HG02970 (cell line): Measurements from ENCODE around the gene NISCH.
"Not testable (repeated sequence)": the region's sequence is repeated elsewhere in the genome, so short reads cannot be mapped to it uniquely, and the experiment has no call there.

Source experiments
- ATAC-seq: cut with Tn5 transposase; IDR thresholded peaks from one replicate; pipeline ENCODE4 v1.9.1; 2021; ENCODE audit warnings: mild to moderate bottlenecking, moderate library complexity, moderate number of reproducible peaks; ENCODE audit not compliant: unreplicated experiment, low FRiP score

NISCH gene

GRCh38 chr3:52523386-52524257, 68.2 kb downstream of the NISCH start:
- ATAC-seq, result no peak

GRCh38 chr3:52524258-52524751, 68.9 kb downstream of the NISCH start:
- no peak for ATAC-seq

GRCh38 chr3:52524752-52525679, 69.6 kb downstream of the NISCH start:
- ATAC-seq, result no peak

GRCh38 chr3:52525680-52526561, 70.5 kb downstream of the NISCH start:
- ATAC-seq, result no peak

- not testable (repeated sequence) for ATAC-seq
These were observed 71.3 kb downstream of the NISCH start for GRCh38 chr3:52526671-52527038.

- no peak for ATAC-seq
These were observed 71.8 kb downstream of the NISCH start for GRCh38 chr3:52527039-52527731.

- no peak for ATAC-seq
These were observed 72.6 kb downstream of the NISCH start for GRCh38 chr3:52527732-52528585.

- ATAC-seq, result no peak
These were observed 73.4 kb downstream of the NISCH start for GRCh38 chr3:52528586-52529375.

GRCh38 chr3:52529376-52530333, 74.3 kb downstream of the NISCH start:
- no peak for ATAC-seq

- no peak for ATAC-seq
These were observed 75.8 kb downstream of the NISCH start for GRCh38 chr3:52530918-52531826.

GRCh38 chr3:52531860-52532516, 76.6 kb downstream of the NISCH start:
- no peak for ATAC-seq

- no peak for ATAC-seq
These were observed 77.1 kb downstream of the NISCH start for GRCh38 chr3:52532517-52532837.

GRCh38 chr3:52532838-52533622, 77.6 kb downstream of the NISCH start:
- ATAC-seq, result no peak

- ATAC-seq, result no peak
These were observed 78.3 kb downstream of the NISCH start, which contains the start of gene NT5DC2 for GRCh38 chr3:52533623-52534280. Gene NT5DC2 (minus strand): TSS chr3:52533857. CDS start chr3:52533737, 120 bp downstream.
